C4-2B (cell line): ENCODE measurements around the gene DRICH1.
"Not testable (repeated sequence)": the region's sequence is repeated elsewhere in the genome, so short reads cannot be mapped to it uniquely, and the experiment has no call there.

Experiments
- ZFX ChIP-seq: fragments of 450-650 bp; IDR thresholded peaks from 2 replicates; pipeline ENCODE4 v1.6.1; 2017
- TF ChIP-seq, protein P1 (sequence below): fragments of 450-650 bp; conservative IDR thresholded peaks from 2 replicates; pipeline ENCODE4 v1.5.1; 2017; ENCODE audit warnings: mild to moderate bottlenecking

DNA sequence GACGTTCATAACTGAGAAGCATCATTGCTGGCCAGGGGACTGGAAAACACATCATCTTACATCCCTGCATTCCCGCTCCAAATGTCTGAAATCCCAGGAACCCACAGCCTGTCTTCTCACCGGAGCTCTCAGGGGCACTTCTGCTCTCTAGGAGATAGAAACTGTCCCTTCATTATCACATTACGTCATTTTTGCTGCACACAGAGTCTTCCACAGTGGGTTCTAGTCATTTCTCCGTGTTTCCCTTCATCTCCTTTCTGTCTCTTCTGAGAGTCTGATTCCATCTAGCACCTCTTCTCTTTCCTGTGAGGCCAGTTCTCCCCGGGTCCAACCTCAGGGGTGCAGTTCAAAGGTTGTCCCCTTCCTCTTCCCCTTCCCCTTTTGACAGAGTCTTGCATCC lies 36.2 kb downstream of the DRICH1 start:
- TF ChIP-seq, protein P1, sequence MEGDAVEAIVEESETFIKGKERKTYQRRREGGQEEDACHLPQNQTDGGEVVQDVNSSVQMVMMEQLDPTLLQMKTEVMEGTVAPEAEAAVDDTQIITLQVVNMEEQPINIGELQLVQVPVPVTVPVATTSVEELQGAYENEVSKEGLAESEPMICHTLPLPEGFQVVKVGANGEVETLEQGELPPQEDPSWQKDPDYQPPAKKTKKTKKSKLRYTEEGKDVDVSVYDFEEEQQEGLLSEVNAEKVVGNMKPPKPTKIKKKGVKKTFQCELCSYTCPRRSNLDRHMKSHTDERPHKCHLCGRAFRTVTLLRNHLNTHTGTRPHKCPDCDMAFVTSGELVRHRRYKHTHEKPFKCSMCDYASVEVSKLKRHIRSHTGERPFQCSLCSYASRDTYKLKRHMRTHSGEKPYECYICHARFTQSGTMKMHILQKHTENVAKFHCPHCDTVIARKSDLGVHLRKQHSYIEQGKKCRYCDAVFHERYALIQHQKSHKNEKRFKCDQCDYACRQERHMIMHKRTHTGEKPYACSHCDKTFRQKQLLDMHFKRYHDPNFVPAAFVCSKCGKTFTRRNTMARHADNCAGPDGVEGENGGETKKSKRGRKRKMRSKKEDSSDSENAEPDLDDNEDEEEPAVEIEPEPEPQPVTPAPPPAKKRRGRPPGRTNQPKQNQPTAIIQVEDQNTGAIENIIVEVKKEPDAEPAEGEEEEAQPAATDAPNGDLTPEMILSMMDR: not testable (repeated sequence)
- TF ChIP-seq ZFX: not testable (repeated sequence)
